ENCODE results near the gene LRP5. TPM values are rescaled to one million over a fixed set of nuclear protein-coding genes. Genes with fewer than 3 reads are reported as not detected.
"Not testable (repeated sequence)": the region's sequence is repeated elsewhere in the genome, so short reads cannot be mapped to it uniquely, and the experiment has no call there.

Gene LRP5
- total RNA-seq, 1 experiment from 2014 or later = 0.07 TPM

GRCh38 chr11:68425866-68426380 lies 113.5 kb downstream of the LRP5 start:
- H3K4me3 ChIP-seq (ENCODE audit: low read length) = no peak overlapping the region
- no peaks in the 10 kb centered on the region for H4K20me1 ChIP-seq (ENCODE audit: insufficient read depth, low read depth, low read length)
- no peak overlapping the region for H3K4me2 ChIP-seq (ENCODE audit: low read depth, low read length, poor library complexity, severe bottlenecking)
- no peak overlapping the region for H2AFZ ChIP-seq (ENCODE audit: low read length)
- H3K36me3 ChIP-seq (ENCODE audit: insufficient read depth, low read length) = no peaks in the 10 kb centered on the region
- H3K9ac ChIP-seq (ENCODE audit: low read length) = no peak overlapping the region
- H3K79me2 ChIP-seq (ENCODE audit: low read length) = no peaks in the 10 kb centered on the region
- H3K27me3 ChIP-seq (ENCODE audit: low read length) = no peaks in the 10 kb centered on the region
- H3K27ac ChIP-seq (ENCODE audit: low read length) = no peak overlapping the region
- H3K9me3 ChIP-seq (ENCODE audit: low read length) = peaks cover 4% of the 10 kb centered on the region; the same call in 1 of the 2 replicates
- no peaks in the 10 kb centered on the region for H3K4me1 ChIP-seq (ENCODE audit: low read length)
- H3K9me2 ChIP-seq (replicated peaks; ENCODE audit: insufficient read depth, low read length) = no peaks in the 10 kb centered on the region
- no peak for DNase-seq

DNA sequence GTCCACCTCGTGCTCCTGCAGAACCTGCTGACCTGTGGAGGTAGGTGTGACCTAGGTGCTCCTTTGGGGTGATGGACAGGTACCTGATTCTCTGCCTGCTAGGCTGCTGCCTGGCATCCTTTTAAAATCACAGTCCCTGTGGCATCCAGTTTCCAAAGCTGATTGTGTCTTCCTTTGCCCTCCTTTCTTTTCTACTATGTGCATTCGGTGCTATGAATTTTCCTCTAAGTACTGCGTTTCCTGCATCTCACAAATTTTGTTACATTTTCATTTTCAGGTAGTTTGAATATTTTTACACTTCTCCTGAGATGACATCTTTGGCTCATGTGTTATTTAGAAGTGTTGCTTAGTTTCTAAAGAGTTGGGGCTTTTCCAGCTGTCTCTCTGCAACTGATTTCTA lies 117.3 kb downstream of the LRP5 start:
- Histone ChIP-seq H3K4me2 (ENCODE audit: low read depth, low read length, poor library complexity, severe bottlenecking) (no peak overlapping the region), H3K36me3 (ENCODE audit: insufficient read depth, low read length) (no peaks in the 10 kb centered on the region), H3K27me3 (ENCODE audit: low read length) (no peaks in the 10 kb centered on the region), H3K4me3 (ENCODE audit: low read length) (no peak overlapping the region), H3K9me3 (ENCODE audit: low read length) (peaks cover 4% of the 10 kb centered on the region; the same call in 1 of the 2 replicates), H2AFZ (ENCODE audit: low read length) (no peak overlapping the region), H4K20me1 (ENCODE audit: insufficient read depth, low read depth, low read length) (no peaks in the 10 kb centered on the region), H3K27ac (ENCODE audit: low read length) (no peak overlapping the region), H3K9ac (ENCODE audit: low read length) (no peak overlapping the region), H3K4me1 (ENCODE audit: low read length) (no peaks in the 10 kb centered on the region), H3K79me2 (ENCODE audit: low read length) (no peaks in the 10 kb centered on the region), H3K9me2 (replicated peaks; ENCODE audit: insufficient read depth, low read length) (no peaks in the 10 kb centered on the region)
- no peak for DNase-seq

DNA sequence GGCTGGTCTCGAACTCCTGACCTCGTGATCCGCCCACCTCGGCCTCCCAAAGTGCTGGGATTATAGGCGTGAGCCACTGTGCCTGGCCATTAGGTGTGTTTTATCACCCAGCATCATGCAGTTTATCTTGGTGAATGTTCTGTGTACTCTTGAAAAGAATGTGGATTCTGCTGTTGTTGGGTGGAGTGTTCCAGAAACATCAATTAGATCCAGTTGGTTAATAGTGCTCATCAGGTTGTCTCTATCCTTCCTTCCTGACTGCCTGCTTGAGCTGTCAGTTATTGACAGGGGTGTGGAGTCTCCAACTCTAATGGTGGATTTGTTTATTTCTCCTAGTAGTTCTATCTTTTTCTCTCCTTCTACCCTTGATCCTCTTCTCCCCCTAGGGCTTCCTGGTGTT lies 118.0 kb downstream of the LRP5 start:
- no peaks in the 10 kb centered on the region for H3K36me3 ChIP-seq (ENCODE audit: insufficient read depth, low read length)

DNA sequence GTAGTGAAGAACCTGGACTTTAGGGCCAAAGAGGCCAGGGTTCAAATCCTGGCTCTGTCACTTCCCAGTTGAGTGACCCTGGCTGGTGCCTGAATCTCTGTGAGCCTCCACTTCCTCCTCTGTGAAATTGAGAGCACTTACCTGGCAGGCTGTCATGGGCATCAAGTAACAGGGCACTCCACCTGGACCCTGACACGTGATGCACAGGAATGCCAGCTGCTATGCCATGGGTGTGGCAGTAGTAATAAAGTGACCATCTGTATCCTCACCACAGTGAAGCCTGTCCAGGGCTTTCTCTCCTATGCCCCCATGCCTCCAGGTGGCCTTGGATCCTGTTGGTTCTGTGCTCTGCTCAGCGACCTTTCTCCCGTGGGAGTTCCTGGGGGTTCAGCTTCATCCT lies 118.4 kb downstream of the LRP5 start:
- Histone ChIP-seq H3K9me2 (replicated peaks; ENCODE audit: insufficient read depth, low read length) (no peaks in the 10 kb centered on the region), H3K9ac (ENCODE audit: low read length) (no peak overlapping the region), H3K9me3 (ENCODE audit: low read length) (peaks cover 4% of the 10 kb centered on the region; the same call in 1 of the 2 replicates), H3K27me3 (ENCODE audit: low read length) (no peaks in the 10 kb centered on the region), H2AFZ (ENCODE audit: low read length) (no peak overlapping the region), H3K4me1 (ENCODE audit: low read length) (no peaks in the 10 kb centered on the region), H4K20me1 (ENCODE audit: insufficient read depth, low read depth, low read length) (no peaks in the 10 kb centered on the region), H3K79me2 (ENCODE audit: low read length) (no peaks in the 10 kb centered on the region), H3K4me3 (ENCODE audit: low read length) (no peak overlapping the region), H3K36me3 (ENCODE audit: insufficient read depth, low read length) (no peaks in the 10 kb centered on the region), H3K27ac (ENCODE audit: low read length) (no peak overlapping the region), H3K4me2 (ENCODE audit: low read depth, low read length, poor library complexity, severe bottlenecking) (no peak overlapping the region)
- DNase-seq = no peak

More for the DNA sequence above, 118.0 kb downstream of the LRP5 start:
- Histone ChIP-seq H3K4me3 (ENCODE audit: low read length) (no peak overlapping the region), H3K4me2 (ENCODE audit: low read depth, low read length, poor library complexity, severe bottlenecking) (no peak overlapping the region), H3K79me2 (ENCODE audit: low read length) (no peaks in the 10 kb centered on the region), H3K4me1 (ENCODE audit: low read length) (no peaks in the 10 kb centered on the region), H3K9me2 (replicated peaks; ENCODE audit: insufficient read depth, low read length) (no peaks in the 10 kb centered on the region), H4K20me1 (ENCODE audit: insufficient read depth, low read depth, low read length) (no peaks in the 10 kb centered on the region), H3K27me3 (ENCODE audit: low read length) (no peaks in the 10 kb centered on the region), H3K9me3 (ENCODE audit: low read length) (peaks cover 4% of the 10 kb centered on the region; the same call in 1 of the 2 replicates), H2AFZ (ENCODE audit: low read length) (no peak overlapping the region), H3K9ac (ENCODE audit: low read length) (no peak overlapping the region), H3K27ac (ENCODE audit: low read length) (no peak overlapping the region)
- no peak for DNase-seq

- Histone ChIP-seq H2AFZ (ENCODE audit: low read length) (no peak overlapping the region), H3K4me1 (ENCODE audit: low read length) (no peaks in the 10 kb centered on the region), H3K79me2 (ENCODE audit: low read length) (no peaks in the 10 kb centered on the region), H3K9me2 (replicated peaks; ENCODE audit: insufficient read depth, low read length) (no peaks in the 10 kb centered on the region), H3K4me3 (ENCODE audit: low read length) (no peak overlapping the region), H3K36me3 (ENCODE audit: insufficient read depth, low read length) (no peaks in the 10 kb centered on the region), H3K4me2 (ENCODE audit: low read depth, low read length, poor library complexity, severe bottlenecking) (no peak overlapping the region), H3K27me3 (ENCODE audit: low read length) (no peaks in the 10 kb centered on the region), H4K20me1 (ENCODE audit: insufficient read depth, low read depth, low read length) (no peaks in the 10 kb centered on the region), H3K27ac (ENCODE audit: low read length) (no peak overlapping the region), H3K9me3 (ENCODE audit: low read length) (peaks cover 4% of the 10 kb centered on the region; the same call in 1 of the 2 replicates), H3K9ac (ENCODE audit: low read length) (no peak overlapping the region)
- no peak for DNase-seq
Observed at GRCh38 chr11:68431984-68432645, 119.7 kb downstream of the LRP5 start.

DNA sequence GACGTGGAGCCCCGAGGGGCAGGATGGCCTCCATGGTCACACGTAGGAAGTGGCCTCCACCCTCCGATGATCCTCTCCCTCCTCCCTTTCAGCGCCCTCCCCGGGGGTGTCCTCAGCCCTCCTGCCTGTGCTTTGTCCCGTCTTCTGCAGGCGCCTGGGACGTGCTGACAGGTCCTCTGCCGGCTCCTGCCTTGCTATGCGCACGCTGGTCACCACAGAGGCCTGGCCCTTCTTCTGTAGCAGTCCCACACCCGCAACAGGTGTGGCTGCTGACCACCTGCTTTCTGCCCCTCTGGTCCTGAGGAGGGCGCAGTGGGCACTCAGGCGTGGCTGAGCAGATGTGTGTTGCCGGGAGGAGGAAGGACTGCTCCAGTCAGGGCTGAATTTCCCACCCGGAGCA lies 120.5 kb downstream of the LRP5 start:
- no peak overlapping the region for H3K27ac ChIP-seq (ENCODE audit: low read length)
- no peaks in the 10 kb centered on the region for H3K79me2 ChIP-seq (ENCODE audit: low read length)
- no peak overlapping the region for H3K4me2 ChIP-seq (ENCODE audit: low read depth, low read length, poor library complexity, severe bottlenecking)
- no peak overlapping the region for H3K9ac ChIP-seq (ENCODE audit: low read length)
- no peaks in the 10 kb centered on the region for H3K9me2 ChIP-seq (replicated peaks; ENCODE audit: insufficient read depth, low read length)
- H3K36me3 ChIP-seq (ENCODE audit: insufficient read depth, low read length) = no peaks in the 10 kb centered on the region
- no peak for DNase-seq
- no peaks in the 10 kb centered on the region for H4K20me1 ChIP-seq (ENCODE audit: insufficient read depth, low read depth, low read length)
- H3K27me3 ChIP-seq (ENCODE audit: low read length) = no peaks in the 10 kb centered on the region
- no peak overlapping the region for H2AFZ ChIP-seq (ENCODE audit: low read length)
- peaks cover 4% of the 10 kb centered on the region; the same call in 1 of the 2 replicates for H3K9me3 ChIP-seq (ENCODE audit: low read length)
- H3K4me1 ChIP-seq (ENCODE audit: low read length) = no peaks in the 10 kb centered on the region
- no peak overlapping the region for H3K4me3 ChIP-seq (ENCODE audit: low read length)

DNA sequence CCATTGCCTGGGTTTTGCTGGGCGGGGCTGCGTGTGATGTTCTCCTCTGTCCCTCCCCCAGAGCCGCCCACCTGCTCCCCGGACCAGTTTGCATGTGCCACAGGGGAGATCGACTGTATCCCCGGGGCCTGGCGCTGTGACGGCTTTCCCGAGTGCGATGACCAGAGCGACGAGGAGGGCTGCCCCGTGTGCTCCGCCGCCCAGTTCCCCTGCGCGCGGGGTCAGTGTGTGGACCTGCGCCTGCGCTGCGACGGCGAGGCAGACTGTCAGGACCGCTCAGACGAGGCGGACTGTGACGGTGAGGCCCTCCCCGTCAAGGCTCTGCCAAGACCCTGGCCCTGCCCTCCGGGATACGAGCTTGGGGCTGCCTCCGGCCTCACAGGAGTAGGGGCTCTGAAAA lies 121.2 kb downstream of the LRP5 start:
- no peak for DNase-seq

DNA sequence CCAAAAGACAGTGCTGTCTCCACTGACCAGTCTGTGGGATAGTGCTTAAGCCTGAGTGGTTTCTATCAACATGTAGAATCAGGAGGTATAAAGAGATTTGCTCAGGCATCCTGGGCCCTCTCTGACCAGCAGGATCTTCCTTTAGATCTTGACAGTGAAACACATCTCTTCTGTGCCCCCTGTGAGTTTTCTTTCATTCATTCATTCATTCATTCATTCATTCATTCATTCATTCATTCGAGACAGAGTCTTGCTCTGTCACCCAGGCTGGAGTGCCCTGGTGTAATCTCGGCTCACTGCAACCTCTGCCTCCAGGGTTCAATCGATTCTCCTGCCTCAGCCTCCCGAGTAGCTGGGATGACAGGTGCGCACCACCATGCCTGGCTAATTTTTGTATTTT lies 121.8 kb downstream of the LRP5 start:
- H3K27ac ChIP-seq (ENCODE audit: low read length); H3K9ac ChIP-seq (ENCODE audit: low read length); H4K20me1 ChIP-seq (ENCODE audit: insufficient read depth, low read depth, low read length); DNase-seq; H3K4me3 ChIP-seq (ENCODE audit: low read length); H3K4me1 ChIP-seq (ENCODE audit: low read length); H3K79me2 ChIP-seq (ENCODE audit: low read length); H3K27me3 ChIP-seq (ENCODE audit: low read length); H3K9me3 ChIP-seq (ENCODE audit: low read length); H3K9me2 ChIP-seq (replicated peaks; ENCODE audit: insufficient read depth, low read length); H3K4me2 ChIP-seq (ENCODE audit: low read depth, low read length, poor library complexity, severe bottlenecking); H3K36me3 ChIP-seq (ENCODE audit: insufficient read depth, low read length); H2AFZ ChIP-seq (ENCODE audit: low read length): not testable (repeated sequence)

More for the DNA sequence above, 121.2 kb downstream of the LRP5 start:
- Histone ChIP-seq H2AFZ (ENCODE audit: low read length) (no peak overlapping the region), H3K9me3 (ENCODE audit: low read length) (peaks cover 4% of the 10 kb centered on the region; the same call in 1 of the 2 replicates), H3K79me2 (ENCODE audit: low read length) (no peaks in the 10 kb centered on the region), H3K4me1 (ENCODE audit: low read length) (no peaks in the 10 kb centered on the region), H3K9ac (ENCODE audit: low read length) (no peak overlapping the region), H3K27ac (ENCODE audit: low read length) (no peak overlapping the region), H3K4me2 (ENCODE audit: low read depth, low read length, poor library complexity, severe bottlenecking) (no peak overlapping the region), H3K4me3 (ENCODE audit: low read length) (no peak overlapping the region), H3K27me3 (ENCODE audit: low read length) (no peaks in the 10 kb centered on the region), H3K9me2 (replicated peaks; ENCODE audit: insufficient read depth, low read length) (no peaks in the 10 kb centered on the region), H4K20me1 (ENCODE audit: insufficient read depth, low read depth, low read length) (no peaks in the 10 kb centered on the region), H3K36me3 (ENCODE audit: insufficient read depth, low read length) (no peaks in the 10 kb centered on the region)

Measured in Karpas-422 (cell line).